HEK293 (cell line): ENCODE results near the gene COLQ.

Source experiments
- CTCF ChIA-PET: fragments of 350-600 bp; formaldehyde crosslinking; extraction: SDS; loops from one replicate; lab custom pipeline; 2021; ENCODE audit warnings: antibody characterized with exemption; lab: Yijun Ruan, JAX
- POLR2A ChIA-PET: fragments of 300-600 bp; formaldehyde crosslinking; extraction: SDS; loops from one replicate; lab custom pipeline; 2020; ENCODE audit warnings: antibody characterized with exemption, inconsistent platforms; lab: Yijun Ruan, JAX
- H3K27ac ChIP-seq: fragments of 200-500 bp; sonication (Bioruptor generic); 2 replicates; pipeline ENCODE4 v1.5.1; 2014; ENCODE audit warnings: low read depth, low read length, control low read depth, inconsistent platforms; ENCODE audit errors: extremely low read depth
- H3K36me3 ChIP-seq, 2 experiments: fragments of 200-500 bp in 1 of 2; sonication (Bioruptor generic) in 1 of 2; 1 replicate in 1 of 2; 2 replicates in 1 of 2; pipeline ENCODE4 v1.5.1; 2014 to 2017; ENCODE audit warnings: inconsistent platforms in 2 of 2, low read length in 2 of 2; ENCODE audit not compliant: control insufficient read depth in 2 of 2, insufficient read depth in 1 of 2
- H3K4me1 ChIP-seq: fragments of 200-500 bp; sonication (Bioruptor generic); 2 replicates; pipeline ENCODE4 v1.5.1; 2014; ENCODE audit warnings: mild to moderate bottlenecking, low read length, inconsistent platforms; ENCODE audit not compliant: control insufficient read depth, insufficient read depth
- H3K4me3 ChIP-seq: 2 replicates; pipeline ENCODE4 v1.5.1; 2011; ENCODE audit warnings: low read depth, mild to moderate bottlenecking, control low read depth, low read length, moderate library complexity
- H3K9me3 ChIP-seq: fragments of 200-500 bp; sonication (Bioruptor generic); 2 replicates; pipeline ENCODE4 v1.5.1; 2014; ENCODE audit warnings: low read depth, low read length, inconsistent platforms; ENCODE audit not compliant: control insufficient read depth, insufficient read depth
- BCL11A ChIP-seq: fragments of 450-650 bp; formaldehyde crosslinking; IDR thresholded peaks from 2 replicates; pipeline ENCODE4 v1.5.1; 2016; ENCODE audit warnings: low read depth, missing biosample characterization, missing genetic modification characterization
- ZBTB1 ChIP-seq: fragments of 450-650 bp; formaldehyde crosslinking; IDR thresholded peaks from 2 replicates; pipeline ENCODE4 v1.5.1; 2016; ENCODE audit warnings: missing biosample characterization, missing genetic modification characterization
- ZBTB8A ChIP-seq: fragments of 450-650 bp; formaldehyde crosslinking; IDR thresholded peaks from 2 replicates; pipeline ENCODE4 v1.5.1; 2016; ENCODE audit warnings: missing biosample characterization, missing genetic modification characterization
- ZNF121 ChIP-seq: fragments of 450-650 bp; formaldehyde crosslinking; IDR thresholded peaks from 2 replicates; pipeline ENCODE4 v1.5.1; 2016; ENCODE audit warnings: missing biosample characterization, missing genetic modification characterization
- ZNF214 ChIP-seq: fragments of 450-650 bp; formaldehyde crosslinking; IDR thresholded peaks from 2 replicates; pipeline ENCODE4 v1.5.1; 2017; ENCODE audit warnings: missing biosample characterization, mild to moderate bottlenecking, missing genetic modification characterization, borderline replicate concordance
- ZNF23 ChIP-seq: fragments of 450-650 bp; formaldehyde crosslinking; IDR thresholded peaks from 2 replicates; pipeline ENCODE4 v1.5.1; 2016; ENCODE audit warnings: missing biosample characterization, missing genetic modification characterization, borderline replicate concordance
- ZNF239 ChIP-seq: fragments of 450-650 bp; formaldehyde crosslinking; IDR thresholded peaks from 2 replicates; pipeline ENCODE4 v1.5.1; 2016; ENCODE audit warnings: missing biosample characterization, missing genetic modification characterization
- ZNF354C ChIP-seq: fragments of 450-650 bp; formaldehyde crosslinking; IDR thresholded peaks from 2 replicates; pipeline ENCODE4 v1.5.1; 2016; ENCODE audit warnings: missing biosample characterization, missing genetic modification characterization, low read depth, borderline replicate concordance
- ZNF37A ChIP-seq: fragments of 450-650 bp; IDR thresholded peaks from 2 replicates; pipeline ENCODE4 v1.5.1; 2018; ENCODE audit warnings: missing biosample characterization, missing genetic modification characterization
- ZNF521 ChIP-seq: fragments of 450-650 bp; formaldehyde crosslinking; IDR thresholded peaks from 2 replicates; pipeline ENCODE4 v1.5.1; 2017; ENCODE audit warnings: missing biosample characterization, mild to moderate bottlenecking, missing genetic modification characterization
- ZNF548 ChIP-seq: fragments of 450-650 bp; formaldehyde crosslinking; IDR thresholded peaks from 2 replicates; pipeline ENCODE4 v1.5.1; 2016; ENCODE audit warnings: missing biosample characterization, missing genetic modification characterization
- ZNF610 ChIP-seq: fragments of 450-650 bp; formaldehyde crosslinking; IDR thresholded peaks from 2 replicates; pipeline ENCODE4 v1.5.1; 2016; ENCODE audit warnings: missing biosample characterization, missing genetic modification characterization, borderline replicate concordance
- ZSCAN16 ChIP-seq: fragments of 450-650 bp; formaldehyde crosslinking; IDR thresholded peaks from 2 replicates; pipeline ENCODE4 v1.5.1; 2016; ENCODE audit warnings: missing biosample characterization, missing genetic modification characterization
- TF ChIP-seq, protein P1 (sequence below): fragments of 450-650 bp; formaldehyde crosslinking; IDR thresholded peaks from 2 replicates; pipeline ENCODE4 v1.5.1; 2016; ENCODE audit warnings: missing biosample characterization, missing genetic modification characterization
- TF ChIP-seq, protein P2 (sequence below): fragments of 450-650 bp; formaldehyde crosslinking; IDR thresholded peaks from 2 replicates; pipeline ENCODE4 v1.5.1; 2016; ENCODE audit warnings: missing biosample characterization, missing genetic modification characterization, borderline replicate concordance
- TF ChIP-seq, protein P3 (sequence below): fragments of 450-650 bp; formaldehyde crosslinking; IDR thresholded peaks from 2 replicates; pipeline ENCODE4 v1.5.1; 2016; ENCODE audit warnings: missing biosample characterization, missing genetic modification characterization, borderline replicate concordance

COLQ gene

DNA sequence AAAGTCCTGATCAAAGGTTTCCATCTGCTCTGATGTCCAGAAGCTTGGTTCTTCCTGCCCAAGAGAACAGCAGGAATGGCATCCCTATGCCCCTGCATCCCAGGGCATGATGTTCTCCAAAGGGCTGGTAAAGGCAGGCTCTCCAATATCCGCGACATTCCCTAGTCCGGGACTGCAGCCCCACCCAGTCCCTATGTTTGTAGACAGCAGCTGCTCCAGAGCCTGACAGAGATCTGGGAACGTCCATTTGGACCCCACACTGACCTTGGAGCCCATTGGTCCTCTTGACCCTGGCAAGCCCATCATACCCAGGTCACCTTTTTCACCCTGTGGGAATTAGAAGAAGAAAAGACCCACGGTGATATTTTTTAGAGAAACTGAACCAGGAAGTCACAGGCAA is 46.3 kb downstream of the COLQ start:
- no peaks in the 10 kb centered on the region for H3K36me3 ChIP-seq
- TF ChIP-seq ZNF37A (tag by site-specific recombination) (no peak), ZBTB8A (tag by site-specific recombination) (no peak), ZNF610 (tag by site-specific recombination) (no peak), ZNF548 (no peak), ZNF121 (tag by site-specific recombination) (no peak)
- TF ChIP-seq, protein P1, sequence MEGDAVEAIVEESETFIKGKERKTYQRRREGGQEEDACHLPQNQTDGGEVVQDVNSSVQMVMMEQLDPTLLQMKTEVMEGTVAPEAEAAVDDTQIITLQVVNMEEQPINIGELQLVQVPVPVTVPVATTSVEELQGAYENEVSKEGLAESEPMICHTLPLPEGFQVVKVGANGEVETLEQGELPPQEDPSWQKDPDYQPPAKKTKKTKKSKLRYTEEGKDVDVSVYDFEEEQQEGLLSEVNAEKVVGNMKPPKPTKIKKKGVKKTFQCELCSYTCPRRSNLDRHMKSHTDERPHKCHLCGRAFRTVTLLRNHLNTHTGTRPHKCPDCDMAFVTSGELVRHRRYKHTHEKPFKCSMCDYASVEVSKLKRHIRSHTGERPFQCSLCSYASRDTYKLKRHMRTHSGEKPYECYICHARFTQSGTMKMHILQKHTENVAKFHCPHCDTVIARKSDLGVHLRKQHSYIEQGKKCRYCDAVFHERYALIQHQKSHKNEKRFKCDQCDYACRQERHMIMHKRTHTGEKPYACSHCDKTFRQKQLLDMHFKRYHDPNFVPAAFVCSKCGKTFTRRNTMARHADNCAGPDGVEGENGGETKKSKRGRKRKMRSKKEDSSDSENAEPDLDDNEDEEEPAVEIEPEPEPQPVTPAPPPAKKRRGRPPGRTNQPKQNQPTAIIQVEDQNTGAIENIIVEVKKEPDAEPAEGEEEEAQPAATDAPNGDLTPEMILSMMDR (tag by site-specific recombination): no peak
- TF ChIP-seq, all 188 proteins: peak for 0
- no peak overlapping the region for H3K27ac ChIP-seq
- no peaks in the 10 kb centered on the region for H3K4me1 ChIP-seq
- H3K9me3 ChIP-seq: no peaks in the 10 kb centered on the region
- H3K4me3 ChIP-seq: no peak overlapping the region
- ChIA-PET POLR2A (no interaction called here), CTCF (no interaction called here)

DNA sequence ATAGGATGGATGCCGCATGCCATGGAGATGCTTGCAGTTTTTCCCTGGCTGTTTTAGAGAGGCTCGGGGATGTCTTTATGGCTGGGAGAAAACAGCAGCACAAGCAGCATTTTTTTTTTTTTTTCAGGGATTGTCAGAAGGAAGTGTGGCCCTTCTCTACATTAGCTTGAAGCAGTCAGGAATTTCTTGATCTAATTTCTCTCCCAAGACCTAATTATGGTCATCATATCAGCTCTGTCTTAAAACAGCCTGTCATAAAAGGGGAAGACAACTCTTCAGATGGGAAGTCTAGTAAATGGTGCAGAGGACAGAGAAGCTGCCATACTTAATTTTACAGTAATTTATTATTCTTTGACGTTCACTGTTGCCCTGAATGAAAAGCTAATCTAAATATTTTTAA is 49.6 kb downstream of the COLQ start:
- Histone ChIP-seq H3K4me1 (no peaks in the 10 kb centered on the region), H3K36me3 (no peaks in the 10 kb centered on the region), H3K4me3 (no peak overlapping the region), H3K27ac (no peak overlapping the region), H3K9me3 (no peaks in the 10 kb centered on the region)
- ChIA-PET POLR2A (no interaction called here), CTCF (interaction anchor here (0.6 to 0.9 kb wide), 2 partner anchors 41 to 235 kb away, joined by 3 read pairs; no protein-coding TSS in a partner anchor)
- TF ChIP-seq, protein P2, sequence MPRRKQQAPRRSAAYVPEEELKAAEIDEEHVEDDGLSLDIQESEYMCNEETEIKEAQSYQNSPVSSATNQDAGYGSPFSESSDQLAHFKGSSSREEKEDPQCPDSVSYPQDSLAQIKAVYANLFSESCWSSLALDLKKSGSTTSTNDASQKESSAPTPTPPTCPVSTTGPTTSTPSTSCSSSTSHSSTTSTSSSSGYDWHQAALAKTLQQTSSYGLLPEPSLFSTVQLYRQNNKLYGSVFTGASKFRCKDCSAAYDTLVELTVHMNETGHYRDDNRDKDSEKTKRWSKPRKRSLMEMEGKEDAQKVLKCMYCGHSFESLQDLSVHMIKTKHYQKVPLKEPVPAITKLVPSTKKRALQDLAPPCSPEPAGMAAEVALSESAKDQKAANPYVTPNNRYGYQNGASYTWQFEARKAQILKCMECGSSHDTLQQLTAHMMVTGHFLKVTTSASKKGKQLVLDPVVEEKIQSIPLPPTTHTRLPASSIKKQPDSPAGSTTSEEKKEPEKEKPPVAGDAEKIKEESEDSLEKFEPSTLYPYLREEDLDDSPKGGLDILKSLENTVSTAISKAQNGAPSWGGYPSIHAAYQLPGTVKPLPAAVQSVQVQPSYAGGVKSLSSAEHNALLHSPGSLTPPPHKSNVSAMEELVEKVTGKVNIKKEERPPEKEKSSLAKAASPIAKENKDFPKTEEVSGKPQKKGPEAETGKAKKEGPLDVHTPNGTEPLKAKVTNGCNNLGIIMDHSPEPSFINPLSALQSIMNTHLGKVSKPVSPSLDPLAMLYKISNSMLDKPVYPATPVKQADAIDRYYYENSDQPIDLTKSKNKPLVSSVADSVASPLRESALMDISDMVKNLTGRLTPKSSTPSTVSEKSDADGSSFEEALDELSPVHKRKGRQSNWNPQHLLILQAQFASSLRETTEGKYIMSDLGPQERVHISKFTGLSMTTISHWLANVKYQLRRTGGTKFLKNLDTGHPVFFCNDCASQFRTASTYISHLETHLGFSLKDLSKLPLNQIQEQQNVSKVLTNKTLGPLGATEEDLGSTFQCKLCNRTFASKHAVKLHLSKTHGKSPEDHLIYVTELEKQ (tag by site-specific recombination): no peak
- TF ChIP-seq ZSCAN16 (tag by site-specific recombination) (no peak), ZNF23 (no peak), ZNF521 (no peak), ZNF354C (tag by site-specific recombination) (no peak), ZNF239 (no peak), ZNF214 (no peak), BCL11A (no peak)

DNA sequence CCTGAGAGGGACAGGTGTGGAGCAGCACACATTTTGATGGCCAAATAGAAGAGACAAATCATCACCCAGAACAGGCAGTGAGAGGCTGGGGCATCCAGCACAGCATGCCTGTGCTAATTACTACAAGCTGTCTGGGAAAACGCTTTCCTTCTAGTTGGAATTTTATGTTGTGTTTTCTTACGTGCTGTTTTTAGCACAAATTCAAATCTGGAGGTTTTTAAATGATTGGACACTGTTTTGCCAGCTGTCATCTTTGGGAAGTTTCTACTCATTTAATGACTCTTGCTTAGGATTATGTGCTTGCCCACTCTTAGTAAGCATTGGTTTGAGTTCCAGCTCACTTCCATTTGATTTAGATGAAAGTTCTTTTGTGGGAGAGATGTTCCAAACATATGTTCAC is 50.7 kb downstream of the COLQ start:
- no peaks in the 10 kb centered on the region for H3K4me1 ChIP-seq
- ChIA-PET POLR2A (no interaction called here), CTCF (interaction anchor here (0.9 to 1.1 kb wide), 2 partner anchors 42 to 79 kb away, joined by 3 read pairs; no protein-coding TSS in a partner anchor)
- H3K9me3 ChIP-seq: no peaks in the 10 kb centered on the region
- H3K4me3 ChIP-seq: no peak overlapping the region
- TF ChIP-seq ZBTB1 (no peak), ZNF548 (no peak)
- TF ChIP-seq, protein P3, sequence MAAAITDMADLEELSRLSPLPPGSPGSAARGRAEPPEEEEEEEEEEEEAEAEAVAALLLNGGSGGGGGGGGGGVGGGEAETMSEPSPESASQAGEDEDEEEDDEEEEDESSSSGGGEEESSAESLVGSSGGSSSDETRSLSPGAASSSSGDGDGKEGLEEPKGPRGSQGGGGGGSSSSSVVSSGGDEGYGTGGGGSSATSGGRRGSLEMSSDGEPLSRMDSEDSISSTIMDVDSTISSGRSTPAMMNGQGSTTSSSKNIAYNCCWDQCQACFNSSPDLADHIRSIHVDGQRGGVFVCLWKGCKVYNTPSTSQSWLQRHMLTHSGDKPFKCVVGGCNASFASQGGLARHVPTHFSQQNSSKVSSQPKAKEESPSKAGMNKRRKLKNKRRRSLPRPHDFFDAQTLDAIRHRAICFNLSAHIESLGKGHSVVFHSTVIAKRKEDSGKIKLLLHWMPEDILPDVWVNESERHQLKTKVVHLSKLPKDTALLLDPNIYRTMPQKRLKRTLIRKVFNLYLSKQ (tag by site-specific recombination): no peak
- no peaks in the 10 kb centered on the region for H3K36me3 ChIP-seq
- H3K27ac ChIP-seq: no peak overlapping the region
